Astrocyte (in vitro differentiated cells and primary cell): Measurements from ENCODE around the gene SETD7. TPM values are rescaled to one million over a fixed set of nuclear protein-coding genes. Genes with fewer than 3 reads are reported as not detected.
A peak's percentile ranks its signal among the peaks of the same experiment; 100 is the strongest.

ENCODE experiments used
- DNase-seq: peaks from one replicate; pipeline ENCODE4 v3.0.0-alpha.2; 2010; ENCODE audit warnings: low read depth
- FAIRE-seq: peaks from 2 replicates; lab custom pipeline; 2011; peaks lifted over from hg19 to GRCh38; lab: Jason Lieb, UNC
- H2AFZ ChIP-seq: 2 replicates; pipeline ENCODE4 v1.6.0; 2012; ENCODE audit warnings: low read depth, low read length, inconsistent platforms
- H3K27ac ChIP-seq: 2 replicates; pipeline ENCODE4 v1.5.1; 2011; ENCODE audit warnings: low read depth, low read length, inconsistent platforms
- H3K27me3 ChIP-seq: 2 replicates; pipeline ENCODE4 v1.6.0; 2011; ENCODE audit warnings: low read length, inconsistent platforms; ENCODE audit not compliant: insufficient read depth
- H3K36me3 ChIP-seq: 2 replicates; pipeline ENCODE4 v1.5.1; 2011; ENCODE audit warnings: low read length, inconsistent platforms; ENCODE audit not compliant: insufficient read depth
- H3K4me1 ChIP-seq: 2 replicates; pipeline ENCODE4 v1.5.1; 2011; ENCODE audit warnings: low read length, inconsistent platforms; ENCODE audit not compliant: insufficient read depth
- H3K4me2 ChIP-seq: 2 replicates; pipeline ENCODE4 v1.6.0; 2012; ENCODE audit warnings: low read length, inconsistent platforms
- H3K4me3 ChIP-seq: 2 replicates; pipeline ENCODE4 v1.5.1; 2011; ENCODE audit warnings: low read depth, mild to moderate bottlenecking, low read length, inconsistent platforms; ENCODE audit not compliant: insufficient read depth
- H3K79me2 ChIP-seq: 2 replicates; pipeline ENCODE4 v1.6.0; 2012; ENCODE audit warnings: mild to moderate bottlenecking, low read length, inconsistent platforms; ENCODE audit not compliant: insufficient read depth
- H3K9ac ChIP-seq: 2 replicates; pipeline ENCODE4 v1.6.0; 2012; ENCODE audit warnings: mild to moderate bottlenecking, low read length, inconsistent platforms
- H3K9me3 ChIP-seq: 2 replicates; pipeline ENCODE4 v1.5.1; 2012; ENCODE audit warnings: low read depth, mild to moderate bottlenecking, low read length, inconsistent platforms; ENCODE audit not compliant: insufficient read depth
- H4K20me1 ChIP-seq: 2 replicates; pipeline ENCODE4 v1.6.0; 2012; ENCODE audit warnings: low read length, inconsistent platforms; ENCODE audit not compliant: insufficient read depth
- H3K27ac Mint-ChIP-seq: one replicate; pipeline ENCODE4 v1.8.0; 2021; ENCODE audit warnings: mild to moderate bottlenecking, mixed read lengths; ENCODE audit not compliant: unreplicated experiment
- H3K27me3 Mint-ChIP-seq: one replicate; pipeline ENCODE4 v1.8.0; 2021; ENCODE audit warnings: low read depth, mixed read lengths; ENCODE audit not compliant: unreplicated experiment
- H3K36me3 Mint-ChIP-seq: one replicate; pipeline ENCODE4 v1.8.0; 2021; ENCODE audit warnings: low read depth, mixed read lengths; ENCODE audit not compliant: unreplicated experiment
- H3K4me1 Mint-ChIP-seq: one replicate; pipeline ENCODE4 v1.8.0; 2021; ENCODE audit warnings: low read depth, mixed read lengths; ENCODE audit not compliant: unreplicated experiment
- H3K4me3 Mint-ChIP-seq: one replicate; pipeline ENCODE4 v1.8.0; 2021; ENCODE audit warnings: mild to moderate bottlenecking, moderate library complexity, mixed read lengths; ENCODE audit not compliant: unreplicated experiment
- H3K9me3 Mint-ChIP-seq: one replicate; pipeline ENCODE4 v1.8.0; 2021; ENCODE audit warnings: mild to moderate bottlenecking, mixed read lengths; ENCODE audit not compliant: unreplicated experiment
- EZH2 ChIP-seq: IDR thresholded peaks from 2 replicates; pipeline ENCODE4 v1.6.1; 2012; ENCODE audit warnings: mild to moderate bottlenecking, low read length, inconsistent platforms; ENCODE audit not compliant: insufficient read depth
- total RNA-seq: library from RNA; stranded (reverse); gene quantifications from 2 replicates; pipeline ENCODE4 v1.2.1, GENCODE V29; 2021
- TF ChIP-seq, protein P1 (sequence below): IDR thresholded peaks from 2 replicates; pipeline ENCODE4 v1.5.1; 2011; ENCODE audit warnings: low read depth, mild to moderate bottlenecking, inconsistent platforms, low read length, moderate library complexity; ENCODE audit not compliant: insufficient read depth

Gene SETD7
- total RNA-seq, 1 donor from 2014 or later = 55.0 TPM

DNA sequence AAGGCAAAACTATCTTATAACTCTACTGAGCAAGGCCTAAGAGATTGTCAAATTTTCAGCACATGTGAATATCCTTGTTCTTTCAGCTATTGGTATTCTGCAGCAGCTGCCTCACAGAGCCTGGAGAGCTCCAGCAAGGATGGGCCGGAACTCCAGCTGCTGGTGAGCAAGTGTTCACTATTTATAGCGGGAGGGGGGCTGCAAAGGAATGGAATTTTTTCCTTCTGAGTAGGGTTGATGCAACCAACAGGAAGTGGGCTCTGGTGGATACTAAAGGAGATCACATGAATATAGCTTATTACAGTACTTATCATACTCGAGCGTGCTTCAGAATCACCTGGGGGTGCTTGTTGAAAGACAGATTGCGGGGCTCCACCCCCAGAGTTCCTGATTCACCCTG is 20.2 kb upstream of the SETD7 start:
- H4K20me1 ChIP-seq = no peaks in the 10 kb centered on the region
- H3K9me3 Mint-ChIP-seq = no peaks in the 10 kb centered on the region
- H3K9ac ChIP-seq = no peak overlapping the region
- H3K27ac Mint-ChIP-seq = peak overlapping the region; percentile 91
- H3K27ac ChIP-seq = no peak overlapping the region
- no peak for TF ChIP-seq EZH2
- TF ChIP-seq, protein P1, sequence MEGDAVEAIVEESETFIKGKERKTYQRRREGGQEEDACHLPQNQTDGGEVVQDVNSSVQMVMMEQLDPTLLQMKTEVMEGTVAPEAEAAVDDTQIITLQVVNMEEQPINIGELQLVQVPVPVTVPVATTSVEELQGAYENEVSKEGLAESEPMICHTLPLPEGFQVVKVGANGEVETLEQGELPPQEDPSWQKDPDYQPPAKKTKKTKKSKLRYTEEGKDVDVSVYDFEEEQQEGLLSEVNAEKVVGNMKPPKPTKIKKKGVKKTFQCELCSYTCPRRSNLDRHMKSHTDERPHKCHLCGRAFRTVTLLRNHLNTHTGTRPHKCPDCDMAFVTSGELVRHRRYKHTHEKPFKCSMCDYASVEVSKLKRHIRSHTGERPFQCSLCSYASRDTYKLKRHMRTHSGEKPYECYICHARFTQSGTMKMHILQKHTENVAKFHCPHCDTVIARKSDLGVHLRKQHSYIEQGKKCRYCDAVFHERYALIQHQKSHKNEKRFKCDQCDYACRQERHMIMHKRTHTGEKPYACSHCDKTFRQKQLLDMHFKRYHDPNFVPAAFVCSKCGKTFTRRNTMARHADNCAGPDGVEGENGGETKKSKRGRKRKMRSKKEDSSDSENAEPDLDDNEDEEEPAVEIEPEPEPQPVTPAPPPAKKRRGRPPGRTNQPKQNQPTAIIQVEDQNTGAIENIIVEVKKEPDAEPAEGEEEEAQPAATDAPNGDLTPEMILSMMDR = no peak
- no peaks in the 10 kb centered on the region for H3K36me3 Mint-ChIP-seq
- peaks cover 16% of the 10 kb centered on the region for H3K4me1 Mint-ChIP-seq
- no peaks in the 10 kb centered on the region for H3K36me3 ChIP-seq
- no peaks in the 10 kb centered on the region for H3K9me3 ChIP-seq
- peaks cover 7% of the 10 kb centered on the region for H3K27me3 Mint-ChIP-seq
- FAIRE-seq (no peak), DNase-seq (peak; percentile 78)
- H2AFZ ChIP-seq = no peak overlapping the region
- H3K4me2 ChIP-seq = peak overlapping the region; percentile 59
- no peaks in the 10 kb centered on the region for H3K79me2 ChIP-seq
- H3K27me3 ChIP-seq = no peaks in the 10 kb centered on the region
- peaks cover 9% of the 10 kb centered on the region for H3K4me1 ChIP-seq
- peak overlapping the region; percentile 35 for H3K4me3 Mint-ChIP-seq
- H3K4me3 ChIP-seq = no peak overlapping the region

DNA sequence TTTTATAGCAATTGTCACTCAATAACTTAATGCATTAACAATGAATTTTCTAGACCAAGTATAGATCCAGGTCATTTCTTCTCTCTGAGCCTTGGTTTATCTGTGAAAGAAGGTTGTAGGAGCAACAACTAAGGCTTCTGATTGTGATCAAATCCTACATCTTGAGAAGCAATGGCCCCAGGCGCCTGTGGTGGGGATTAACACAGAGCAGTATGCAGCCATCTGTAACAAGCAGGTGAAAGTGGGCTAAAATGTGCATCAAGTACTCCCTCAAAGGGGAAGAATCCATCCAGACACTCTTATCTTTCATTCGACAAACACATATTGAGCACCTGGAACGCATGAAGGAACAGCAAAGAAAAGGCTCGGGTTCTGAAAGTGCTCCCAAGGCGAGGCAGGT is 19.1 kb upstream of the SETD7 start:
- no peaks in the 10 kb centered on the region for H3K36me3 ChIP-seq
- H3K36me3 Mint-ChIP-seq = no peaks in the 10 kb centered on the region
- FAIRE-seq (no peak), DNase-seq (no peak)
- H3K9me3 Mint-ChIP-seq = no peaks in the 10 kb centered on the region
- H3K27ac Mint-ChIP-seq = peak overlapping the region; percentile 20
- no peak overlapping the region for H3K4me3 ChIP-seq
- H3K27me3 ChIP-seq = no peaks in the 10 kb centered on the region
- H3K9ac ChIP-seq = no peak overlapping the region
- H3K27me3 Mint-ChIP-seq = peaks cover 4% of the 10 kb centered on the region
- TF ChIP-seq, protein P1 = no peak
- TF ChIP-seq EZH2 = no peak
- H3K4me3 Mint-ChIP-seq = no peak overlapping the region
- H3K27ac ChIP-seq = no peak overlapping the region
- H3K79me2 ChIP-seq = no peaks in the 10 kb centered on the region
- peaks cover 9% of the 10 kb centered on the region for H3K4me1 ChIP-seq
- no peaks in the 10 kb centered on the region for H3K9me3 ChIP-seq
- no peaks in the 10 kb centered on the region for H4K20me1 ChIP-seq
- no peak overlapping the region for H3K4me2 ChIP-seq
- no peak overlapping the region for H2AFZ ChIP-seq
- H3K4me1 Mint-ChIP-seq = peaks cover 16% of the 10 kb centered on the region

DNA sequence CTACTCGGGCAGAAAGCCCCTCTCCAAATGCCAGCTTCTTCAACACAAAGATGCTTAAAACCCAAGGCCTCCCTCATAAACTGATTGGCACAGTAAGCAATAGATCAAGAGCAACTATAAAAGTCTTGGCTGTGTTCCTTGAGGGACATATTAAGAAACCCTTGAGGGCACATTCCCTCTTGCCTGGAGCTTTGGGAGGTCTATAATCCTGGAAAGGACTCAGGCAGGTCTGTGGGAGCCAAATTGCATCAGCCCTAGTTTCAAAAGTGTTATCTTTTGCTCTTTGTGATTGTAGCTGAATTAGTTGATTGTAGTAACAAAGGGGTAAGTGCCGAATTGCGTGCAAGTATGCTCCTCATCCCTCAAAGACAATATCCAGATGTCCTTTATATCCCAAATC is 18.6 kb upstream of the SETD7 start:
- H3K4me2 ChIP-seq = no peak overlapping the region
- DNase-seq = no peak
- no peak overlapping the region for H3K4me3 ChIP-seq
- Mint-ChIP-seq H3K9me3 (no peaks in the 10 kb centered on the region), H3K4me1 (peaks cover 16% of the 10 kb centered on the region), H3K27me3 (peaks cover 4% of the 10 kb centered on the region), H3K4me3 (no peak overlapping the region), H3K27ac (no peak overlapping the region), H3K36me3 (no peaks in the 10 kb centered on the region)
- no peaks in the 10 kb centered on the region for H3K9me3 ChIP-seq
- H3K36me3 ChIP-seq = no peaks in the 10 kb centered on the region
- H3K9ac ChIP-seq = no peak overlapping the region
- no peaks in the 10 kb centered on the region for H3K79me2 ChIP-seq
- no peaks in the 10 kb centered on the region for H3K27me3 ChIP-seq
- TF ChIP-seq, protein P1 = no peak
- TF ChIP-seq EZH2 = no peak
- H3K27ac ChIP-seq = no peak overlapping the region
- H4K20me1 ChIP-seq = no peaks in the 10 kb centered on the region
- no peak for FAIRE-seq
- no peak overlapping the region for H2AFZ ChIP-seq
- peaks cover 9% of the 10 kb centered on the region for H3K4me1 ChIP-seq
